Stimulated activated CD4-positive, alpha-beta T cell treated with anti-CD3 and anti-CD28 coated beads, Interleukin-4, amount 100 ng/mL, for 24 hours (primary cell): Measurements from ENCODE around the gene SGMS2.
A peak's percentile ranks its signal among the peaks of the same experiment; 100 is the strongest.

ENCODE experiments used
- DNase-seq: peaks from one replicate; pipeline ENCODE4 v3.0.0-alpha.2; 2020

SGMS2 gene

GRCh38 chr4:107824350-107825071 is at the start of gene SGMS2:
TSS of gene SGMS2 (plus strand) at chr4:107824932. CDS start at chr4:107895554, 70,622 bp downstream.
- peak; percentile 65 for DNase-seq

DNA sequence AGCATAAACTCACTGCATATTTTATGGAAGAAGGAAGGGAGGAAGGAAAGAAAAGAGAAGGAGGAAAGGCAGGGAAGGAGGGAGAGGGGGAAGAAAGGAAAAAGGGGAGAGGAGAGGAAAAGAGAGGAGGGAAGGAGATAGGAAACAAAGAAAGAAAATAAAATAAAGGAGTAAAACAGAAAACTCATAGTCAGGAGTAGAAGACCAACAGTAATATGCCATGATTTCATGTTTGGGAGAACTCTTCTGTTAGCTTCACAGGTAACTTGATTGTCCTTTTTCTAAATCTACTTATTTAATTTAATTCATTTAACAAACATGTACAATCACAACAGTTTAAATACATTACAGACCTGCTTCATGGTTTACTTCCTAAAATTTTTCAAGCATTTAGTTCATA is 46.8 kb upstream of the SGMS2 start:
- no peak for DNase-seq

DNA sequence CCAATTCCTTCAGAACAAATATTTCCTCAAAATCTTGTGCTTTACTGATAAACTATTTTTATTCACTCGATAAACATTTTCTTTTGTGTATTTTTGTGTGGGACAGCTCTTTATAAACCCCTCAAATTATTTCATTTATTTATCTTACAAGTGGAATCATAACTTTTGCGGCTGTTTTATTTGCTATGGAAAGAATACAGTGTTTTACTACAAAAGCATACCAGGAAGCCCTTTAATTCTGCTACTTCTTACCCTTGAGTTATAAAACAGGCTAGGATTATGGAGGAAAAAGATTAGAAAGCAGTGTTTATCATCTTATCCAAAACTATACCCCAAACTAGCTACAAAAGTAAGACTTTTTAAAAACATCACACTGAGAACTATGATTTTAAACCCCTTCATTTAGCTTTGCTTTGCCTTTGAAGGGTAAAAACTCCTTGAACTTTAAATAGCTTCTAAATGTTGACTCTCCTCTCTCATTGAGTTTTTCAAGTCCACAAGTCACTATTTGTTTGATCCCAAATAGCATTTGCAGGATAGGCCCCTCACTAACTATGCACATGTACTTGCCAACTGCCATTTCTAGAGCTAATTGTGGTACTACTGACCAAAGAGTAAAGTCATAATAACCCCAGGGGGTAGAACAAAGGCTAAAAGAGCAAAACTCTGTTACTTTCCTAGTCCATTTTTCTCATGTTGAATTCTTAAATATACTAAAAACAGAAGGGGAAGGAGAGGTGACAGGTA is 45.8 kb upstream of the SGMS2 start:
- DNase-seq, result no peak

GRCh38 chr4:107780665-107781064 is 44.1 kb upstream of the SGMS2 start:
- DNase-seq, result no peak

DNA sequence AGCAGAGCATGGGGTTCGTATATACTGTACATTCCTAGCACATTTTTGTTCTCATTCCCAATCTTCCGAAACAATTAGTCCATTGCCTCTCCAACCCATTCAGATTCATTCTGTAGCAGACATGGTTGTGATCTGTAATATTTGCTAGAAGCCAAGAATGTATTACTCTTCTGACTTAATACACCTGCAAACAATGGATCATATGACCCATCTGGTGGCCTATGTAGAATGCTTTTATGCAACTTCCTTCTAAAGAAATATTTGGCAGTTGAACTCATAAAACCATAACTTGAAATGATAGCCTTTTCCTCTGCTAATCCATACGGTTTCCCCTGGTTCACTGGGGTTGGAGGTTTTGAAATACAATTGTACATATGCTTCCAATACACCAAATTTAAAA is 32.8 kb upstream of the SGMS2 start:
- DNase-seq, result no peak

GRCh38 chr4:107792711-107793110 is 32.0 kb upstream of the SGMS2 start:
- DNase-seq, result no peak

GRCh38 chr4:107793996-107794395 is 30.7 kb upstream of the SGMS2 start:
- DNase-seq, result no peak

GRCh38 chr4:107799669-107800450 is 24.9 kb upstream of the SGMS2 start:
- no peak for DNase-seq

DNA sequence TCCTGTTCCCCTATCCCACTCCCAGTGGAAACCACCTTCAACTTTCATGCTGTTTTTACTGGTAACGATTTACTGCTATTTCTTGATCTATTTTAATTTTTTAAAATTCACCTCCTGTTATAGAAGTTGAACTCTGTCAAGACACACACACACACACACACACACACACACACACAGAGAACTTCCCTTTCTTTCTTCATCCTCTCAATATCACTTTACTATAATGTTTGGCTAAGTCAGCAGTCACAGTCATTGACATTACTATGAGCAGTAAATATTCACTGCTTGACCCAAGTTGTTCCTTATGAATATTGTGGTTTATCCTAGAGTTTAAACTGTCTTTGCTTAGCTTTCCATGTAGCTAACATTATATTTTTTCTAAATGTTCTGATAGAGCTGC is 24.0 kb upstream of the SGMS2 start:
- no peak for DNase-seq

GRCh38 chr4:107801766-107802211 is 22.9 kb upstream of the SGMS2 start:
- DNase-seq, result no peak

DNA sequence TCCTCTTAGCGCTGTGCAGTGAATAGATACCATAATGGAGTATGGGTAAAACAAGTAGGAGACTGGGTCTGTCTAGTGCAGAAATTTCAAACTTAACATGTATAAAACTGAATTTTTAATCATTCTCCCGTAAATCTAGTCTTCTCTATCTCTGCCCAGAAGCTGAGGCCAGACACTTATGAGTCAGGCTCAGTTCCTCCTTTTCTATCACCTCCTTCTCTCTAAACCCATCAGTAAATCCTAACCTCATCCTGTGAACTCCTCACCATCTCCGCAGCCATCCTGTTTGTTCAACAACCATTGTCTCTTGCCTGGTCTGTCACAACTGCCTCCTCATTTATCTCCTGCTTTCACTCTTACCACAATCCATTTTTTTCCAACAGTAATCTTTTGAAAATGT is 19.8 kb upstream of the SGMS2 start:
- no peak for DNase-seq

DNA sequence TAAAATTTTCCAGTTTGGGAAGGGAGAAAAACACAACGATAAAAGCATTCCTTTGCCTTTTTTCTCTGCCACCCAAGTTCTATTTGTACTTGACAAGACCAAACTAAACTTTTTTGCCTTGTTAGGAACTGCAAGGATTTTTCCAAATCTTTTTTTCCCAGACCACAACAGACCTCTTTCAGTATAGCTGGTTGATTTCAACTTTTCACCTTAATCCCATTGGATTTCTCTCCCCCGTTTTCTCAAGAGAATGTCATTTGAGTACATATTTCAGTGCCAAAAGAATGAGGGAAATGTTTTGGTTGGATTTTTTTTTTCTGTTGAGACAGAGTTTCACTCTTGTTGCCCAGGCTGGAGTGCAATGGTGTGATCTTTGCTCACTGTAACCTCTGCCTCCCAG is 18.5 kb upstream of the SGMS2 start:
- DNase-seq, result no peak

- no peak for DNase-seq
Observed at GRCh38 chr4:107808572-107808971, 16.2 kb upstream of the SGMS2 start.

GRCh38 chr4:107809210-107809609 is 15.5 kb upstream of the SGMS2 start:
- no peak for DNase-seq

DNA sequence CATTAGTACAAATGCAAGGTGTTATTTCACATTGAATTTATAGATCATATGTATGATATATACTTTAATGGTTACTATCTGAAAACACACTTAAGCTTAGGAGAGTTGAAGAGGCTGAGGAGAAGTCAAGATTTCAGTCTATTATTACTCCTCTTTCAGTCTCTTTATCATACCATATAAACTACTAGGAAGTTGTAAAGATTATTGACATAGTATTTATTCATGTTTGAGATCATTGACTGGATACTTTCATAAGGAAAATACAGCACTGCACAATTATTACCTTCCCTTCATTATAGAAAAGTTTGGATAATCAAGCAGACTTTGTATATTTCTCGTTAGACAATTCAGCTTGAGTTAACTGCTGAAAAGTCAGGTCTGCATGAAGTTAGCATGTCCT is 10.0 kb upstream of the SGMS2 start:
- DNase-seq, result no peak

DNA sequence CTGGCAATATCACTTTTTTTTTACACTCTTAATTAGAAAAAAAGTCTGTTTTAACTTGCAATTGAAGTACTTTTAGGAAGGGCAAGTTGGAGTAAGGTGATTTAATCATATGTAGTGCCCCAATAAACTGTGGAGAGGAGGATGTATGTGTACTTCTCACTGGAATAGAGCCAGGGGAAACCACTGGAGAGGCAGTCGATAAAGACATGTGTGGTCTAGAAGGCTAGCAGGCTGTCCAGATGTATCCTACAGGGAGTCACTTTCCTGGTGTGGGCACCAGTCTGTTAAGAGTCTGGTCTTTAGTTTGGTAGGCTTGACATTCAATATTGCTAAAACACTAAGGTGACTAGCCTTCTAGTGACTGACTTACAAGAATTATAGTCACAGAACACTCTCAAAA is 9.6 kb upstream of the SGMS2 start:
- no peak for DNase-seq

DNA sequence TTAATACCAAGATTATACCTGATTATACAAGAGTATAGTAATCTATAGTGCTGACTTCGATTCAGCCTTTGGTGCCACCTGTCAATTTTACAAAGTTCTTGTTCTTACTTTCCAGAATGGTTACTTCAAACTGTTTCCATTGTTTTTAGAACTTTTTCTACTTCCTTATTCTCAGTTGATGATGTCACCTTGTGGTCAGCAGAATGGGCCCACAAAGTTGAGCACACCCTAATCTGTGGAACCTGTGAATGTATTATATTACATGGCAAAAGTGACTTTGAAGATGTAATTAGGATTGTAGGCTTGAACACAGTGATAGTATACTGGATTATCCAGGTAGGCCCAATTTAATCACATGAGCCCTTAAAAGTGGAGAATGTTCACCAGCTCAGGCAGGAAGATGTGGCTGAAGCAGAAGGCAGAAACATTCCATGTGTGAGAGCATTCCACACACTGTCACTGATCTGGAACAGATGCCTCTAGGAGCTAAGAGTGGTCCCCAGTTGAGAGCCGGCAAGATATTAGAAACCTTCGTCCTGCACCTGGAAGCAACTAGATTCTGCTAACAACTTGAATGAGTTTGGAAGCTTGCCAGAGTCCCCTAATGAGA is 6.3 kb upstream of the SGMS2 start:
- DNase-seq, result no peak

GRCh38 chr4:107823870-107824349 is 822 bp upstream of the SGMS2 start:
- no peak for DNase-seq

GRCh38 chr4:107825072-107825824 is 516 bp downstream of the SGMS2 start:
- DNase-seq, result no peak

DNA sequence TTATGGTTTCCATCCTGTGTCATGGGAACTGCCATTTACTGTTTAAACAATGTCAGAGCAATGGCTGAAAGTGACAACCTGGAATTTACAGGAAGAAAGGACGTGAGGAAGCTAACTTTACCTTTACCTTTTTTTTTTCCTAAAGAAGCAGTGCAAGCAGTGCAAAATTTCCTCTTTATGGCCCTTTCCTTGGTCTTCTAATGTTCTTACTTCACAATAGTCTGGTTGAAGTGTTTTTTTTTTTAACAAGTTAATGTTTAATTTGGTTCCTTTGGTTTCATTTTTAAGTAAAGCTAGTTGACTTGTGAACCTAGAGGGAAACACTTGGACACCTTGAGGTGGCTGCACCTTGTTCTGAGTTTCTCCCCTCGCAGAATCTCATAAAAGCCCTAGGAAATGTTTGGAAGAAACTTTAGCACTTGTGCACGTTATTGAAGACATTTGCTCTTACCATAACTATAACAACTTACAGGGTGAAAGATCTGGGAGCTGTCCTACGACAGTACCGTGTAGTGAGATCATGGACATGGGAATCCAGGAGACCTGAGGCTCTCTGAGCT is 1.8 kb downstream of the SGMS2 start:
- DNase-seq, result no peak

DNA sequence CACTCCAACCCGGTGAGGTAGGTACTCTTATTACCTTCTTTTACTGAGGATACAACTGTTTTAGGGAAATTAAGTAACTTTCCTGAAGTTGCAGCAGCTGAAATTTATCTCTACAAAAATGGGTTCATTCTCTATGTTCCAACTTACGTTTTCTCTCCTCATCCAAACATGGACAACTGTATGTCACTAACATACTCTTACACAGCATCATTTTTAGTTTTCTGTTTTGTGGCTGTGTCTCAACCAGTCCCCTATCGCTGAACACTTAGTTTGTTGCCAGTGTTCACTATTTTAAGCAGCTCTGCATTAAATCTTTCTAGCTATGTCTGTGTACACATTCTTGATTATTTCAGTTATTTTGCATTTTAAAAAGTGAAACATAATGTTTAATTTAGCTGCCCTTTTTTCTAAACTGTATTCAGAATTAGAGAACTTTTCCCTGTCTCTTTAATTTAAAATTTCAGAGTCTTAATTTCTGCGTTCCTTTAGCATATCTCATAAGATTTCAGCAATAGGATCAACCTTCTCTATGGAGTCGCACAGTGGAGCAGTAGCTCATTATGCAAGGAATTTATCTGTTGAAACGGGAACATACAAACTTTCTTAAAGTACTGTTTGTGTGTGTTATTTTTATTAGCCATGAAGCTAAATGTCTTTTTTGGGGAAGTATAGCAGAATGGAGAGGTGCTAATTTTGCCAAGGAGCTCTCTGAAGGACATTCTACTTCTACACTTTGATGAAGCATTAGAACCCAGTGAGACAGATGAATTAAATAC is 3.8 kb downstream of the SGMS2 start:
- no peak for DNase-seq
